HG03095 (cell line): ENCODE data around the gene GALK1.
"Not testable (repeated sequence)": the region's sequence is repeated elsewhere in the genome, so short reads cannot be mapped to it uniquely, and the experiment has no call there.

Experiments
- ATAC-seq: cut with Tn5 transposase; IDR thresholded peaks from one replicate; pipeline ENCODE4 v1.9.1; 2021; ENCODE audit warnings: moderate library complexity; ENCODE audit not compliant: unreplicated experiment

The GALK1 gene

GRCh38 chr17:75784473-75785015 lies 19.6 kb upstream of the GALK1 start, which contains the start of gene UNK:
Gene UNK, plus strand, starts transcription at chr17:75784806. Its CDS starts 75 bp downstream, at chr17:75784881.
- peak; percentile 49 for ATAC-seq

DNA sequence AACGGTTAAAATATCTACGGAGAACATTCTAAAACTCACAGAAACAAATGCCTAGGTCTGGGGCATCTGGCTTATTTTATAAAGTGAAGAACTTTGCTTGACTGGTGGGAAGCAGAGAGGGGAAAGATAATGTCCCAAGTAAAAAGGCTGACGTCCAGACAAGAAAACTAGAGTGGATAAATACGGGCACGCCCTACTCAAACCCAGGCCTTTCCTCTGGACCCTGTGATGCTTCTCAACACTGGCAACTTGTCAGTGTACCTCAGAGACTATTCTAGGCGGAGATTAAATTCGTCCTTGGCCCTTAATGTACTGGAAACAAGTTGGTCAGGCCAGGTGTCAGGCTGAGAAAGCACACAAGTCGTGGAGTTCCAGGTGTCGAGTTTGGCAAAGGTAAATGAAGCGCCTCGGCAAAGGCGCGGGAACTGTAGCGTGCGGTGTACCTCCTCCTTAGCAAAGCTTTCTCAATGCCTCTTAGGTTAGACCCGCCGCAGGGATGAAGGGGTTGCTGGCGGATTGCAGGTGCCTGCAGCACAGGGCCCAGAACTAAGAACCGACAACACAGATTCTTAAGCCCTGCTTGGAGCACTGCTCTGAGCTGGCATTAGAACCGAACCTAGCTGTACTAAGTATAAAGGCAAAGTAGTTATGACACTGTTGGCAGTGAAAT lies 18.9 kb upstream of the GALK1 start:
- no peak for ATAC-seq

DNA sequence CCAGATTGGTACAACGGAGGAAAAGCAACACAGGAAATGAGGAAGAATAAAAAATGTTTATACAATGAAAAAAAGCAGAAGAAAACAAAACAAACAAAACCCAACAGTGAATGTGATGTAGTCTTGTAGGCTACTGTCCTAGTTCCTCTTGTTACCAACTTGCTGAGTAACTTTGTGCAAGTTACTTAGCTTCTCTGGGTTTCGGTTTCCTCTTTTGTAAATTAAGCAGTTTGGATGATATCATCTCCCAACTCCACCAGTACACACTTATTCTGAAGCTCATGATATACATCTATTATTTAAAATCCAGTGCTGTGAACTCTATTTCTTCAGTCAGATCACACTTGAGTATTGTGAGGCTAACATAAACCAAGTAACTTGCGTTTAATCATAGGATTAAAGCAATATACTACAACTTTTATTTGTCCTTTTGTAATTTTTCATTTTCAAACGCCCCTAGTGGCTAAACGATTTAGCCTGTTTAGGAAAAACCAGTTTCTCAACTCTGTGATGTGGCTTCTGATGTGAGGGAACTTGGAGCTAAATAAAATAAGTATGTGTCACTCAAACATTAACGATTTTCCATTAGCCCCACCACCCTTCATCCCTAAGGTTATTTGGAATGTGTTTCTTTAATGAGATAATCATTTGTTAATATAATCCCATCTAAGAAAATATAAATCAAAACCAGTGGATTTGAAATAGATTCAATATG lies 18.2 kb upstream of the GALK1 start:
- no peak for ATAC-seq

- no peak for ATAC-seq
Measured at GRCh38 chr17:75779987-75780889, 15.2 kb upstream of the GALK1 start.

DNA sequence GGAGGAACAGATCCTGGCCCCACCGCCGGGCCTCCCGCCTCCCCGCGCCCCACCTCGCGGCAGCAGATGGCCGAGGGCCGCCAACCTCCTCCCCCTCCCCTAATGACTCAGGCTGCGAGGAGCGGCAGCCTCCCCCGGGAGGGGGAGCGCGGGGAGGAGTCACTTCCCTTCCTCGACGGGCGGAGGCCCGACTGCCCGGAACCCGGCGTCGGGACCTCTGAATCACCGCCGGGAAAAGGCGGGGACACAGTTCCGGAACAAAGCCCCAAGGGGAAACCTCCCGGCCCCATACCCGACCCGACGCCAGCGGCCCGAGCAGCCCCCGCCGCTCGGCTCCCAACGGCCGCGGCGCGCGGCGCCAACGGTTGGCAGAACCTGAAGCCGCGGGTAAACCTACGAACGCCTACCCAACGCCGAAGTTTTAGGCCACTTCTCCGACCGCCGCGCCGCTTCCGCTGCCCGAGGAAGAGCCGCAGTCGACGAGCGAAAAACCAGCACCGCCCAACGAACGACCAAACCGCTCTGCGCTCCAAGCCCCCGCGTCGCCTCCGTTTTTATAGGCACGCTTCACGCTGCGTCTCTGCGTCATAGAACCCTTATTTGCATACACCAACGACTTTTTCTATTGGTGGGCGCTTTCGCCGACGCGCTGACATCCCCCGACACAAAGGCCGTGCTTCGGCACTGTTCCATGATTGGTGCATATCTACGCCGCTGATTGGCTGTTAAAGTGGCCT lies 14.4 kb upstream of the GALK1 start:
- ATAC-seq, result peak; percentile 66

DNA sequence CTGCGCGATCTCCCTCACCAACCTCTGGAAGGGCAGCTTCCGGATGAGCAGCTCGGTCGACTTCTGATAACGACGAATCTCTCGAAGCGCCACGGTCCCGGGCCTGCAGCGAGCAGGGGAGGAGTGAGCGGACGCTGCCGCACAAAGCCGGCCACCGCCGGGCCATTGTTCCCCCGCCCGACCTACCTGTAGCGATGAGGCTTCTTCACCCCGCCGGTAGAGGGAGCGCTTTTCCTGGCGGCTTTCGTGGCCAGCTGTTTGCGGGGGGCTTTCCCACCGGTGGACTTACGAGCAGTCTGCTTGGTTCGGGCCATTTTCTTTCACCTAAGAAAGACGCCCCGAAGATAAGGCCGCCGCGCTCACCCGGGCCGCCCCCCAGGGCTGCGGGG lies 13.9 kb upstream of the GALK1 start:
- peak; percentile 3 for ATAC-seq

- ATAC-seq, result not testable (repeated sequence)
Measured at GRCh38 chr17:75778066-75778860, 13.3 kb upstream of the GALK1 start.

- no peak for ATAC-seq
Measured at GRCh38 chr17:75777296-75777922, 12.4 kb upstream of the GALK1 start.

GRCh38 chr17:75776386-75777295 lies 11.6 kb upstream of the GALK1 start:
- no peak for ATAC-seq

GRCh38 chr17:75774991-75775668 lies 10.1 kb upstream of the GALK1 start:
- no peak for ATAC-seq

DNA sequence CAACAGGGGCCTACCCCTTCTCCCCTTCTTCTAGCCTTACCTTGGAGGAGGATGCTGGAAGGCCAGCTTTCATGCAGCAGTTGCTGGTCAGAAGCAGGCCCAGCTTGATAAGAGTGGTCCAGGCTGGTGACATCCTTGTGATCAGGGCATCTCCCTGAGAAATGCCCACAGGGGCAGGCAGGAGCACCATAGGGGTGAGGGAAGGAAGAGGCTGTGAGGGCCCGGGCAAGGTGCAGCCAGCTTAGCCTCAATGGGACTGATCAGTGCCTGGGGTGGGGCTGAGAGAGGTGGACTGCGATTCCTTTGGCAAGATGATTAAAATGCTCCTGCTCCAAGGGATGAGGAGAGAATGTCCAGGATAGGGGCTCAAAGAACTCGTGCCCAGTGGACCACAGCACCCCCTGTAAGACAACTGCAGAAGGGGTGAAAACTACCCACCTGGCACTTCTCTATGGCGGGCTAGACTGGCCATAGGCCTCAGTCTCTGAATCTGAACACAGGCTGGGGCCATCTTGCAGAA lies 9.5 kb upstream of the GALK1 start:
- no peak for ATAC-seq

GRCh38 chr17:75773808-75774470 lies 8.9 kb upstream of the GALK1 start:
- no peak for ATAC-seq

DNA sequence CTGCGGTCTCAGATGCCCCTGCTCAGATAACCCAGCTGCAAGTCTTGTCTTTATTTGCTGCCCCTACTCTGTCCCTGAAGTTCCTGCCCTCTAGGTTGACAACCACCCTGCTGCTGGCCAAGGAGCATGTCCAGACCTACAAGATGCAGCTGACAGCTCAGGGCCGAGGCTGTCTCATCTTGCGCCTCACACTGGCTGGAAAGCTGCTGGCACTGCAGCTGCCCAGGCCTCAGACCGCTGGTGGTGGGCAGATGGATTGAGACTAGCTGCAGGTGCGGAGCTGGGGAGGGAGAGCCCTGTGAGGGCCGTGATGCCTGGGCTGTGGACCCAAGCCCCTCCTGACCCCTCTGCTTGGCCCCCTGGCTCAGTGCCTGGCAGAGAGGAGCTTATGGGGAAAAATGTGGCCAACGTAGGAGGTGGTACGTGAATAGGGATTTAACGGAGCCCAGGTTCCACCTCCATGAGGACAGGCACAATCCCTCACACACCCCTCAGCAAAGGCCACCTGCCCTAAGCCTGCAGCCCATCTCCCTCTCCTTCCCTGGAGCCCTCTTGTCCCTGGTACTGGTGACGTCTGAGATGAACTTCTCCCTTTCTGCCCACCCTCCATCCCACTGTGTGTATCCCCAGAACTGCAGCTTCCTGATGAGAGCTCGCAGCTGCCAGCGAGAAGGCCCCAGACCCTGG lies 8.3 kb upstream of the GALK1 start:
- ATAC-seq, result no peak

- ATAC-seq, result no peak
Measured at GRCh38 chr17:75771334-75772281, 6.6 kb upstream of the GALK1 start.

- ATAC-seq, result no peak
Measured at GRCh38 chr17:75769536-75769935, 4.5 kb upstream of the GALK1 start.
